Smooth muscle cell (in vitro differentiated cells): Measurements from ENCODE around the gene AP2A1. TPM values are rescaled to one million over a fixed set of nuclear protein-coding genes. Genes with fewer than 3 reads are reported as not detected.

Experiments
- DNase-seq: peaks from one replicate; lab custom pipeline; 2025; ENCODE audit not compliant: unreplicated experiment; lab: John Stamatoyannopoulos, UW
- H2AFZ ChIP-seq: fragments of 200-600 bp; sonication (generic); 2 replicates; pipeline ENCODE4 v1.6.0; 2016; ENCODE audit warnings: antibody characterized with exemption, low read depth, mild to moderate bottlenecking
- H3F3A ChIP-seq: fragments of 200-600 bp; sonication (generic); 2 replicates; pipeline ENCODE4 v1.6.0; 2017; ENCODE audit warnings: antibody characterized with exemption, low read depth
- H3K27ac ChIP-seq: fragments of 200-600 bp; sonication (generic); 2 replicates; pipeline ENCODE4 v1.5.1; 2016; ENCODE audit warnings: low read depth, mild to moderate bottlenecking
- H3K27me3 ChIP-seq: fragments of 200-600 bp; sonication (generic); 2 replicates; pipeline ENCODE4 v1.6.1; 2016; ENCODE audit warnings: low read depth, mild to moderate bottlenecking
- H3K36me3 ChIP-seq: fragments of 200-600 bp; sonication (generic); 2 replicates; pipeline ENCODE4 v1.5.1; 2016; ENCODE audit warnings: low read depth
- H3K4me1 ChIP-seq: fragments of 200-600 bp; sonication (generic); 2 replicates; pipeline ENCODE4 v1.5.1; 2016; ENCODE audit warnings: low read depth
- H3K4me2 ChIP-seq: fragments of 200-600 bp; sonication (generic); 2 replicates; pipeline ENCODE4 v1.6.0; 2016; ENCODE audit warnings: mild to moderate bottlenecking
- H3K4me3 ChIP-seq: fragments of 200-600 bp; sonication (generic); 2 replicates; pipeline ENCODE4 v1.5.1; 2016; ENCODE audit warnings: mild to moderate bottlenecking
- H3K79me2 ChIP-seq: fragments of 200-600 bp; sonication (generic); 2 replicates; pipeline ENCODE4 v1.6.0; 2016; ENCODE audit warnings: low read depth, mild to moderate bottlenecking
- H3K9ac ChIP-seq: fragments of 200-600 bp; sonication (generic); 2 replicates; pipeline ENCODE4 v1.6.0; 2016; ENCODE audit warnings: low read depth
- H3K9me3 ChIP-seq: fragments of 200-600 bp; sonication (generic); replicated peaks from 2 replicates; pipeline ENCODE4 v1.5.1; 2016; ENCODE audit warnings: low read depth
- H4K20me1 ChIP-seq: fragments of 200-600 bp; sonication (generic); 2 replicates; pipeline ENCODE4 v1.6.0; 2016; ENCODE audit warnings: low read depth
- CTCF ChIP-seq: fragments of 200-600 bp; sonication (generic); IDR thresholded peaks from 2 replicates; pipeline ENCODE4 v1.5.1; 2017; ENCODE audit warnings: borderline replicate concordance, mild to moderate bottlenecking, antibody characterized with exemption; ENCODE audit not compliant: insufficient read depth, poor library complexity, severe bottlenecking
- WGBS: methylation state at CpG from one replicate; pipeline ENCODE4 v1.1.7; 2016; ENCODE audit warnings: low lambda C conversion rate; 5-methylcytosine and 5-hydroxymethylcytosine counted together
- polyA plus RNA-seq: library from polyadenylated mRNA; unstranded; fragments of >200 nt; fragmentation: Nextera tagmentation; extraction: Ambion mirVana; gene quantifications from 2 replicates; pipeline ENCODE4 v1.2.1, GENCODE V29; 2016
- total RNA-seq: library from RNA; depleted of rRNA; stranded (reverse); fragments of >200 nt; gene quantifications from 2 replicates; pipeline ENCODE4 v1.2.3, GENCODE V29; 2014

The AP2A1 gene
- total and polyA plus RNA-seq, 2 experiments from 2014 or later = 57.7 to 65.2 TPM

- peaks cover 54% of the 10 kb centered on the region for H4K20me1 ChIP-seq
- no peaks in the 10 kb centered on the region for H3K9me3 ChIP-seq
- H3K4me2 ChIP-seq = no peak overlapping the region
- H3K79me2 ChIP-seq = peaks cover 62% of the 10 kb centered on the region
- H3K4me3 ChIP-seq = no peak overlapping the region
- peaks cover 7% of the 10 kb centered on the region for H3K4me1 ChIP-seq
- no peak for TF ChIP-seq CTCF
- DNase-seq = no peak
- no peaks in the 10 kb centered on the region for H3K36me3 ChIP-seq
- no peaks in the 10 kb centered on the region for H3F3A ChIP-seq
- no peaks in the 10 kb centered on the region for H3K27me3 ChIP-seq
- WGBS = 97% methylated on average over 12 of the region's 12 CpGs
- no peak overlapping the region for H2AFZ ChIP-seq
- no peak overlapping the region for H3K27ac ChIP-seq
- H3K9ac ChIP-seq = no peak overlapping the region
Measured at GRCh38 chr19:49823472-49823871, 56.7 kb downstream of the AP2A1 start.

- WGBS = 92% methylated on average over 6 of the region's 6 CpGs
- H3K9ac ChIP-seq = no peak overlapping the region
- DNase-seq = no peak
- H3K27me3 ChIP-seq = no peaks in the 10 kb centered on the region
- H3K36me3 ChIP-seq = no peaks in the 10 kb centered on the region
- peaks cover 50% of the 10 kb centered on the region for H3K79me2 ChIP-seq
- no peak overlapping the region for H2AFZ ChIP-seq
- no peaks in the 10 kb centered on the region for H3F3A ChIP-seq
- no peak overlapping the region for H3K4me2 ChIP-seq
- no peaks in the 10 kb centered on the region for H3K9me3 ChIP-seq
- H3K4me3 ChIP-seq = no peak overlapping the region
- no peaks in the 10 kb centered on the region for H3K4me1 ChIP-seq
- H3K27ac ChIP-seq = no peak overlapping the region
- no peak for TF ChIP-seq CTCF
- peaks cover 64% of the 10 kb centered on the region for H4K20me1 ChIP-seq
Measured at GRCh38 chr19:49824662-49825061, 57.9 kb downstream of the AP2A1 start.

- H3K4me2 ChIP-seq = no peak overlapping the region
- no peak overlapping the region for H3K4me3 ChIP-seq
- H3F3A ChIP-seq = no peaks in the 10 kb centered on the region
- H3K4me1 ChIP-seq = no peaks in the 10 kb centered on the region
- no peaks in the 10 kb centered on the region for H3K9me3 ChIP-seq
- H3K27me3 ChIP-seq = no peaks in the 10 kb centered on the region
- DNase-seq = no peak
- no peaks in the 10 kb centered on the region for H3K36me3 ChIP-seq
- no peak overlapping the region for H2AFZ ChIP-seq
- H4K20me1 ChIP-seq = peaks cover 72% of the 10 kb centered on the region
- WGBS = 97% methylated on average over 14 of the region's 14 CpGs
- H3K27ac ChIP-seq = no peak overlapping the region
- no peak for TF ChIP-seq CTCF
- peaks cover 33% of the 10 kb centered on the region for H3K79me2 ChIP-seq
- no peak overlapping the region for H3K9ac ChIP-seq
Measured at GRCh38 chr19:49827034-49827433, 60.2 kb downstream of the AP2A1 start.

GRCh38 chr19:49829200-49829599, 62.4 kb downstream of the AP2A1 start:
- no peak overlapping the region for H3K9ac ChIP-seq
- H3F3A ChIP-seq = no peaks in the 10 kb centered on the region
- peaks cover 60% of the 10 kb centered on the region for H4K20me1 ChIP-seq
- no peak overlapping the region for H2AFZ ChIP-seq
- no peak for DNase-seq
- H3K4me3 ChIP-seq = no peak overlapping the region
- no peaks in the 10 kb centered on the region for H3K36me3 ChIP-seq
- H3K9me3 ChIP-seq = no peaks in the 10 kb centered on the region
- WGBS = 98% methylated on average over 8 of the region's 8 CpGs
- peaks cover 13% of the 10 kb centered on the region for H3K79me2 ChIP-seq
- H3K27ac ChIP-seq = no peak overlapping the region
- no peak overlapping the region for H3K4me2 ChIP-seq
- H3K4me1 ChIP-seq = no peaks in the 10 kb centered on the region
- H3K27me3 ChIP-seq = no peaks in the 10 kb centered on the region
- TF ChIP-seq CTCF = no peak
